HG02870 (cell line): ENCODE measurements around the gene PRR15L.

Experiments
- ATAC-seq: cut with Tn5 transposase; IDR thresholded peaks from one replicate; pipeline ENCODE4 v1.9.1; 2021; ENCODE audit warnings: mild to moderate bottlenecking, moderate library complexity; ENCODE audit not compliant: unreplicated experiment

Gene PRR15L

DNA sequence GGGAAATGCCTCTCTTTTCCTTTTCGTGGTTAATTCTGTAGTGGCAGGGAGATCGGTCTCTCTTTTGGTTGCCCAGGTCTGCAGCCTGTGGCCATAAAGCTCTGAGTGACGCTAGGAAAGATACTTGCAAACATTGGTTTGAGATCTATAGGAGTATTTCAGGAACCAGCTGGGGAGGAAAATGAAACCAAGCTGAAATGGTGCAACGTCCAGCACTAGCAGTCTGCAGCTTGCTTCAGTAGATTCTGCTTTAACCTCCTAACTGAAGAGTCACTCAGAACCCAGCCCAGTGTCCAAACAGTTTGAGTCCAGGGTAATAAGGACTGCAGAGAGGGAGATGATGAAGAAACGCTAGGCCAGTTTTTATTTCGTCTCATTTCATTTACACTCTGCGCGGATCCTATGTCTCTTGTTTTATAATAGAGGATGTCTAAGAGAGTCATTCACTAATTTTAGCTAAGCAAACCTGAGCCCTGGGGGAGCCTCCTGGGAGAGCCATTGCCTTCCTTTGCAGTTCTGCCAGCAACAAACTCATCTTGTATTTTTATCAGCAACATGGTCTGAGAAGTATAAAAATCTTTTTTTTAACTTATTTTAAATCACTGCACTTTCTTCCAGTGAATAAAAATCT, 49.6 kb downstream of the PRR15L start:
- no peak for ATAC-seq

DNA sequence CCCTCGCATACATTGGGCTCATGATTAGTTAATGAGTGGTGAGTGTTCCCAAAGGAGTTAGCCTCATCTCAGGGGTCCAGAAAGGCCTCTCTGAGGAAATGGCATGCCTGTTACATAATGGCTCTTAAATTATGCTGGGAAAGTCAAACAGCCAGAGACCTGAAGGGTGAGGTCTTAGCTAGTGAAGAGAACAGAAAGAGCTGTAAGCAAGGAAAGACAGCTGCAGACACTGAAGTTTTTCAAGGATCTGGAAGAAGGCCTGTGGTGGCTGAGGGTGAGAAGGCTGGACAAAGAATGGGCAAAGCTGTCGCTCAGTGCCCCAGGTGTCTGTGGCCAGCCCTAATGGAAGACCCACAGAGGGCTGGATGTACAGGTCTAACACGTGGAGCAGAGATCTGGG, 51.2 kb downstream of the PRR15L start:
- ATAC-seq: no peak

DNA sequence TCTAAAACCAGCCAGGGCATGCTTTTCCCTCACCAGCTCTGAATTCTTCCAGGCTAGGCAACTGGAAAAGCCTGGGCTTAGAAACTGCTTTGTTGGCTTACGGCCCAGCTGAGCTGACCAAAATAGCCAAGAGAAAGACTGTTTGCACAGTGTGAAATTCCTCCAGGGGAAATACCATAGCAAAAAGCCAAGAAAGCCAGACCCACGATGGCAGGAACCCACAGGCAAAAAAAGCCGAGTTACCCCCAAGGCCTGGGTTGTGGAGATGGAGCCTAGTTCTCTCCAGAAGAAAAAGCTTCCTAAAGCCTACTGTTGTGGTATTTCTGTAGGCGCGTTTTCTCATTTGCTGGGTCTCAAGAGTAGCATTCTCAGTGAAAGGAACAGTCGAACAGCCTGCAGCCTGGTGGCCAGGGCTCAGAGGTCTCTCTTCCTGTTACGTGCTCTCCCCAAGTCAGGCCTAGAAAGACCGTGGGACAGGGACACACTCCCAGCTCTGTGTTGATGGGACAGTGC, 52.4 kb downstream of the PRR15L start:
- no peak for ATAC-seq

DNA sequence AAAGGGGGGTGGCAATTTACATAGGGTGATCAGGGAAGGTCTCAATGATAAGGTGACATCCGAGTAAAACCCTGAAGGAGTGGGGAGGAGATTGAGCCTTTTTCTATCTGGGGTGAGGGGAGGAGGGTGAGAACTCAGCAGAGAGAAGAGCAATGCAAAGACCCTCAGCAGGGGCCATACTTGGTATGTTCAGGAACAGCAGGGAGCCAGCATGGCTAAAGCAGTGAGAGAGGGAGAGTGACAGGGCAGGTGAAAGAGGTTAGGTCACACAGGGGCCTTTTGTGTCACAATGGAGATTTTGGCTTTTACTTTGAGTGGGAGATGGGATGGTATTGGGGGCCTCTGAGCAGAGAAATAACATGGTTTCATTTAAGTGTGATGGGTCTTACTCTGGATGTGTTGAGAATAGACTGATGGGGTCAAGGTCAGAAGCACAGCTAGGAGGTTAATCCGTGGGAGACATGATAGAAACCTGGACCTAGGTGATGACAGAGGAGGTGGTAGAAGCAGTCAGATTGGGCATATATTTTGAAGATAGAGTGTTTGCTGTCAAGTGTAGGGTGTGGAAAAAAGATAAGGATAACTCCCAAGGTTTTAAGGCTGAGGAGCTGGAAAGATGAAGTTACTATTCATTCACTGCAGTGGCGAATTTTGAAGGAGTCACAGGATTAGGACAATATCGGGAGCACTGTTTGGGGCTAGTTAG, 55.5 kb downstream of the PRR15L start:
- ATAC-seq: no peak
